Testis (tissue), 3 donors: ENCODE data around the gene USP47. TPM values are rescaled to one million over a fixed set of nuclear protein-coding genes. Genes with fewer than 3 reads are reported as not detected.

Source experiments
- DNase-seq: peaks from one replicate; pipeline ENCODE4 v3.0.0-alpha.2; 2019
- H3K27ac ChIP-seq, 2 donors: fragments of 200-600 bp; sonication (generic); one replicate each; pipeline ENCODE4 v1.5.1; 2019
- H3K27me3 ChIP-seq: fragments of 200-600 bp; sonication (generic); one replicate; pipeline ENCODE4 v1.5.1; 2019
- H3K36me3 ChIP-seq: fragments of 200-600 bp; sonication (generic); one replicate; pipeline ENCODE4 v1.5.1; 2017; ENCODE audit warnings: low read depth; ENCODE audit errors: missing control alignments
- H3K4me1 ChIP-seq: fragments of 200-600 bp; sonication (generic); one replicate; pipeline ENCODE4 v1.5.1; 2019
- H3K4me3 ChIP-seq, 2 donors: fragments of 200-600 bp; sonication (generic); one replicate each; pipeline ENCODE4 v1.5.1; 2017 to 2019
- H3K9me3 ChIP-seq: fragments of 200-600 bp; sonication (generic); one replicate; pipeline ENCODE4 v1.5.1; 2017
- CTCF ChIP-seq, 3 experiments: fragments of 450-650 bp in 2 of 3; fragments of 200-600 bp in 1 of 3; sonication (generic) in 1 of 3; IDR thresholded peaks; one replicate each; pipeline ENCODE4 v1.5.1; 2016 to 2019; ENCODE audit warnings: antibody characterized with exemption in 3 of 3, mild to moderate bottlenecking in 2 of 3, moderate library complexity in 1 of 3
- POLR2A ChIP-seq: fragments of 450-650 bp; IDR thresholded peaks from one replicate; pipeline ENCODE4 v1.6.1; 2017; ENCODE audit warnings: antibody characterized with exemption, mild to moderate bottlenecking, moderate library complexity
- WGBS, 2 donors: methylation state at CpG; one replicate each; pipeline ENCODE4 v1.1.5; 2018; 5-methylcytosine and 5-hydroxymethylcytosine counted together
- intact Hi-C: fragments of 100-400 bp; cut with DNase I; formaldehyde crosslinking; loops from one replicate; pipeline ENCODE4 v1.15.1; 2023; ENCODE audit warnings: low total_unique reads
- polyA plus RNA-seq: library from polyadenylated mRNA; stranded (reverse); fragments of 350-450 nt; fragmentation: Illumina TruSeq; extraction: RNeasy Lipid Tissue Mini Kit (QIAGEN cat#74804); gene quantifications from one replicate; pipeline ENCODE4 v1.2.3, GENCODE V29; 2014; ENCODE audit warnings: low read depth, low replicate concordance; ENCODE audit not compliant: insufficient read depth
- total RNA-seq, 2 donors: library from RNA; depleted of rRNA; stranded (reverse); fragments of >200 nt; gene quantifications; one replicate each; pipeline ENCODE4 v1.2.3, GENCODE V29; 2016

USP47 gene
- total and polyA plus RNA-seq, 3 donors from 2014 or later = 35.1 to 111 (median 102) TPM

DNA sequence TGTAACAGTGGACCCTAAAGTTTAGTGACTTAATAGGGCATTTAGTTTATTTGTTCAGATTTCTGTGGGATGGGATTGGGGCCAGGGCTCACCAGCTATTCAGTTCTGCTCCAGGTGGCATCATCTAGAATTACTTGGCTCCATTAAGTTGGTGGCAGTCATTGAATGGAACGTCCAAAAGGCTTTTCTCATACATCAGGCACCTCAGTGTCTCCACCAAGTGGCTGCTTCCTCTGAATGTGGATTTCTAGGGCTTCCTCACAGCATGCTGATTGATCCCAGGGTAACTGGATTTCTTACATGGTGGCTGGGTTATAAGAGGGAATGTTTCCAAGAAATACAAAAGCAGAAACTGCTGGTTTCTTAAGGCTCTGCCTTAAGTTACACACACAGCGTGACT, 34.7 kb downstream of the USP47 start:
- TF ChIP-seq POLR2A (no peak), CTCF (IDR thresholded peaks at IDR 0.05) (no peak)
- intact Hi-C loops = no loop called here
- Histone ChIP-seq H3K36me3 (no peaks in the 10 kb centered on the region), H3K27ac (no peak overlapping the region), H3K4me3 (no peak overlapping the region), H3K27me3 (no peaks in the 10 kb centered on the region), H3K4me1 (no peaks in the 10 kb centered on the region), H3K9me3 (no peaks in the 10 kb centered on the region)
- no peak for DNase-seq
- WGBS, 2 donors = 84 to 88% methylated on average over 2 of the region's 2 CpGs

GRCh38 chr11:11880179-11880578, 38.4 kb downstream of the USP47 start:
- no peak for DNase-seq
- TF ChIP-seq CTCF (IDR thresholded peaks at IDR 0.05) (no peak), POLR2A (no peak)
- WGBS, 2 donors = 90 to 94% methylated on average over 2 of the region's 2 CpGs
- H3K27ac ChIP-seq = no peak overlapping the region
- no peaks in the 10 kb centered on the region for H3K9me3 ChIP-seq
- H3K4me3 ChIP-seq = no peak overlapping the region
- peaks cover 3% of the 10 kb centered on the region for H3K4me1 ChIP-seq
- no peaks in the 10 kb centered on the region for H3K27me3 ChIP-seq
- H3K36me3 ChIP-seq = no peaks in the 10 kb centered on the region
- intact Hi-C loops = no loop called here

DNA sequence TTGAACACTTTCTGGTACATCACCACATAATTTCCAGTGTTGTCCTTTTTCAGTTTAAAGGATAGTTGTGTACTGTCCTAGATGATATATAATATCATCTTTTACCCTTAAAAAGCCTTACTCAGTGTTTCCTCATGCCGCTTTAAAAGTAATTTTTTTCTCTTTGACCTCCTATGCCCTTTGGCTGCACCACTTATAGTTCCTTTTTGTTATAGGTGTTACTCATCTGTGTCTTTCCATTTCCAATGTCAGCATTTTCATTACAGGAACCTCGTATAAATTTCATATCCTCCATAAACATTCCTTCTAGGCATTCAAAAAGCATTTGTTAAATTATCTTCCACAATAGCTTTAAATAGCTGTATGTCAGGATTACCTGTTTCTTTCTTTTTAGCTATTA, 40.8 kb downstream of the USP47 start:
- H3K27me3 ChIP-seq = no peaks in the 10 kb centered on the region
- TF ChIP-seq POLR2A (no peak), CTCF (IDR thresholded peaks at IDR 0.05) (no peak)
- no peak overlapping the region for H3K27ac ChIP-seq
- H3K36me3 ChIP-seq = no peaks in the 10 kb centered on the region
- intact Hi-C loops = no loop called here
- H3K4me3 ChIP-seq = no peak overlapping the region
- DNase-seq = no peak
- peaks cover 3% of the 10 kb centered on the region for H3K4me1 ChIP-seq
- no peaks in the 10 kb centered on the region for H3K9me3 ChIP-seq
- WGBS, 2 donors = 73 to 83% methylated on average over 2 of the region's 2 CpGs

- H3K36me3 ChIP-seq = no peaks in the 10 kb centered on the region
- no peak overlapping the region for H3K27ac ChIP-seq
- DNase-seq = no peak
- TF ChIP-seq POLR2A (no peak), CTCF (IDR thresholded peaks at IDR 0.05) (no peak)
- no peaks in the 10 kb centered on the region for H3K27me3 ChIP-seq
- intact Hi-C loops = no loop called here
- peaks cover 3% of the 10 kb centered on the region for H3K4me1 ChIP-seq
- 92% methylated on average over 2 of the region's 2 CpGs for WGBS, 2 donors
- H3K9me3 ChIP-seq = no peaks in the 10 kb centered on the region
- no peak overlapping the region for H3K4me3 ChIP-seq
Observed at GRCh38 chr11:11884351-11884750, 42.6 kb downstream of the USP47 start.

DNA sequence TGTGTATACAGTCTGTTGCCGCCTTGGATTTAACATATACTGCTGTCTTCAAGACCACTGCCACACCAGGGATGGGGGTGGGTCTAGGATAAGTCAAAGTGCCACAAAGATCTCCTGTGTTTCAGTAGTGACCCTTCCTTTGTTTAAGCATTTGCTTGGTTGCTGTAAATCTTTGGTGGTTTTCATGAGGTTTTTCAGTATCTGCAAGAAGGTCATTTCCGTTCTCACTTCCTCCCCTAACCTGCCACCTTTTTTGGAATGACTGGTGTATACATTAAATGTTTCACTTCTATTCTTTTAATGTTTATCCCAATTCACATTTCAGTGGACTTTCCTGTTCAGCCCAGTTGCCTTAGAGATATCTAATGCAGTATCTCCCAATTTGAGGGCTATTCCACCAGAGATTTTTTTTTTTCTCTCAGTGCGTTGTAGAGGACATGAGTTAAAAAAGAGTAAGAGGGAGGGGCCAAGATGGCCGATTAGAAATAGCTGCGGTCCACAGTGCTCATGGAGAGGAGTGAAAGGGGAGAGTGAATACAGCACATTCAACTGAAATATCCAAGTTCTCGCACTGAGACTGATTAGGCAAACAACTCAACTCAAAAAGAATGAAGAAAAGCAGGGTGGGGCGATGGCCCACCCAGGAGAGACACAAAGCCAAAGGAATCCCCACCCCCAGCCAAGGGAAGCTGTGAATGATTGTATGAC, 43.2 kb downstream of the USP47 start:
- Histone ChIP-seq H3K27me3 (no peaks in the 10 kb centered on the region), H3K36me3 (no peaks in the 10 kb centered on the region), H3K9me3 (no peaks in the 10 kb centered on the region), H3K4me1 (peaks cover 3% of the 10 kb centered on the region), H3K4me3 (no peak overlapping the region), H3K27ac (no peak overlapping the region)
- no peak for DNase-seq
- intact Hi-C loops = no loop called here
- 94 to 95% methylated on average over 7 of the region's 7 CpGs for WGBS, 2 donors
- TF ChIP-seq POLR2A = no peak
- TF ChIP-seq CTCF (IDR thresholded peaks at IDR 0.05) = no peak
